ENCODE measurements around the gene ING5. TPM values are rescaled to one million over a fixed set of nuclear protein-coding genes. Genes with fewer than 3 reads are reported as not detected.

ING5 gene
- 10 to 100 TPM; 27.3 to 64.8 TPM for total RNA-seq

DNA sequence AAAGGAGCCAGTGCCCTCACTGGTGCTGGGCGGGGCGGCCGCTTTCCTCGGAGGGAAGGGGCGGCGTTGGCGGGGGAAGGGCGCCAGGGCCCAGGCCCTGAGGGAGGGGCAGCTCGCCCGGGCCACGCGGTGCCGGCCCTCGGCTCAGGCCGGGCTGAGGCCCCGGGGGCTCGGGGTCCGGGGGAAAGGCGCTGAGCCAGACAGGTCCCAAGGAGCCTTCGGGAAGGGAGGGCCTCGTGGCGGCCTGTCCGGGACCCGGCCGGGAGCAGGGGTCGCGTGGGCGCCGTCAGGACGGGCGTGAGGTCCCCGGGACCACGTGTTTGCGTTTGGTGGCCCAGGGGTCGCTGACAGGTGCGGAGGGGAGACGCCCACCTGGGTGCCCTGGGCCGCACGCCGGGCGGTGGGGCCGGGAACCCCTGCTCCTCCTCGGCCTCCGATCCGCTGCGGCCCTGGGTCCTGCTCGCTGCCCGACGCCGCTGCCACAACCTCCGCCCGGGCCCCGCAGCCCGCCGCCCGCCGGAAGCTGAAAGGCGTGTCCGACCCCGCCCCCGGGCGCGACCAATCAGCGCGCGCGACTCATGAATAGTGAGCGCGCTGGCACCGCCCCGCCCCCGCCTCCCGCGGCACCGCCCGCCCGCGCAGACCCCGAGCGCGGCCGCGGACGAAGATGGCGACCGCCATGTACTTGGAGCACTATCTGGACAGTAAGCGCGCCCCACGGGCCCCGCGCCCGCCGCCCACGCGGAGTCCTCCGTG lies at the start of gene ING5:
Gene ING5, plus strand, starts transcription at position 641 of the 756 bp plus-strand sequence. Its CDS starts 27 bp downstream, at position 668.
- TF ChIP-seq, protein P1, sequence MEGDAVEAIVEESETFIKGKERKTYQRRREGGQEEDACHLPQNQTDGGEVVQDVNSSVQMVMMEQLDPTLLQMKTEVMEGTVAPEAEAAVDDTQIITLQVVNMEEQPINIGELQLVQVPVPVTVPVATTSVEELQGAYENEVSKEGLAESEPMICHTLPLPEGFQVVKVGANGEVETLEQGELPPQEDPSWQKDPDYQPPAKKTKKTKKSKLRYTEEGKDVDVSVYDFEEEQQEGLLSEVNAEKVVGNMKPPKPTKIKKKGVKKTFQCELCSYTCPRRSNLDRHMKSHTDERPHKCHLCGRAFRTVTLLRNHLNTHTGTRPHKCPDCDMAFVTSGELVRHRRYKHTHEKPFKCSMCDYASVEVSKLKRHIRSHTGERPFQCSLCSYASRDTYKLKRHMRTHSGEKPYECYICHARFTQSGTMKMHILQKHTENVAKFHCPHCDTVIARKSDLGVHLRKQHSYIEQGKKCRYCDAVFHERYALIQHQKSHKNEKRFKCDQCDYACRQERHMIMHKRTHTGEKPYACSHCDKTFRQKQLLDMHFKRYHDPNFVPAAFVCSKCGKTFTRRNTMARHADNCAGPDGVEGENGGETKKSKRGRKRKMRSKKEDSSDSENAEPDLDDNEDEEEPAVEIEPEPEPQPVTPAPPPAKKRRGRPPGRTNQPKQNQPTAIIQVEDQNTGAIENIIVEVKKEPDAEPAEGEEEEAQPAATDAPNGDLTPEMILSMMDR (IDR thresholded peaks at IDR 0.05): no peak
- Histone ChIP-seq H3K4me1 (ENCODE audit: control insufficient read depth in 1 of 2, low read depth in 2 of 2) (peaks cover 12 to 14% of the 10 kb centered on the region in 2 donors), H3K9me3 (no peaks in the 10 kb centered on the region), H3K36me3 (peaks cover 11% of the 10 kb centered on the region), H3K4me3 (peak within 1 kb of the TSS; percentile 84), H3K27me3 (replicated peaks; ENCODE audit: insufficient read depth) (no peaks in the 10 kb centered on the region), H3K27ac (peak within 1 kb of the TSS; percentile 93 to 97)
- ATAC-seq (ENCODE audit: insufficient number of reproducible peaks, low FRiP score, low read depth) (peak; percentile 93), DNase-seq (ENCODE audit: low spot score) (peak; percentile 81)

GRCh38 chr2:241652142-241652541 lies 49.7 kb upstream of the ING5 start:
- no peaks in the 10 kb centered on the region for H3K4me1 ChIP-seq (ENCODE audit: control insufficient read depth in 1 of 2, low read depth in 2 of 2)
- peaks cover 34% of the 10 kb centered on the region for H3K36me3 ChIP-seq
- TF ChIP-seq, protein P1 (IDR thresholded peaks at IDR 0.05): no peak
- H3K27me3 ChIP-seq (replicated peaks; ENCODE audit: insufficient read depth): no peaks in the 10 kb centered on the region
- H3K4me3 ChIP-seq: no peak overlapping the region
- H3K9me3 ChIP-seq: no peaks in the 10 kb centered on the region
- ATAC-seq (ENCODE audit: insufficient number of reproducible peaks, low FRiP score, low read depth) (no peak), DNase-seq (ENCODE audit: low spot score) (no peak)
- H3K27ac ChIP-seq: no peak overlapping the region

- DNase-seq (ENCODE audit: low spot score) (no peak), ATAC-seq (ENCODE audit: insufficient number of reproducible peaks, low FRiP score, low read depth) (no peak)
- Histone ChIP-seq H3K36me3 (peaks cover 39% of the 10 kb centered on the region), H3K9me3 (no peaks in the 10 kb centered on the region), H3K27ac (no peak overlapping the region), H3K27me3 (replicated peaks; ENCODE audit: insufficient read depth) (no peaks in the 10 kb centered on the region), H3K4me1 (ENCODE audit: control insufficient read depth in 1 of 2, low read depth in 2 of 2) (no peaks in the 10 kb centered on the region), H3K4me3 (no peak overlapping the region)
- TF ChIP-seq, protein P1 (IDR thresholded peaks at IDR 0.05): no peak
These were observed 49.1 kb upstream of the ING5 start for GRCh38 chr2:241652722-241653121.

DNA sequence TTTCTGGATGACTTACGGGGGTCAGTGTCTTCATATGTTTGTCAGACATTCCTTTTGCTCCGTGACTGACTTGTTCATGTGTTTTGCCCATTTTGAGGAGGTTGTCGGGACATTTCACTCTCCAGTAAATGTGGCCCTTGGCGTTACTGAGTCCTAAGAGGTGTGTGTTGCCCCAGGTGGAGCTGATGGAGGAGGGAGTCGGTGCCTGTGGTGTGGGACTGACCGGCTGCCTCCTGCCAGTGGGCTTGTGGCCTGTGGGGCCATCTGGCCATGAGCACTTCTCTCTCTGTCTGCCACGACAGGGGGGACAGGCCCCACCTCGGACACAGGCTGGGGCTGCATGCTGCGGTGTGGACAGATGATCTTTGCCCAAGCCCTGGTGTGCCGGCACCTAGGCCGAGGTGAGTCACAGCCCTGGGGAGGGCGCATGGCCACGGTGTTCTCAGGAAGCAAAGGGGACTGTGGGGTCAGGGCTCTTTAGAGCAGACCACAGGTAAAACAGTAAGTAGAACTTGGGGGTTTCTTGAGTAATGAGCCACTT lies 48.6 kb upstream of the ING5 start:
- ATAC-seq (ENCODE audit: insufficient number of reproducible peaks, low FRiP score, low read depth) (no peak), DNase-seq (ENCODE audit: low spot score) (no peak)
- TF ChIP-seq, protein P1 (IDR thresholded peaks at IDR 0.05): no peak
- no peaks in the 10 kb centered on the region for H3K4me1 ChIP-seq (ENCODE audit: control insufficient read depth in 1 of 2, low read depth in 2 of 2)
- H3K4me3 ChIP-seq: no peak overlapping the region
- H3K27me3 ChIP-seq (replicated peaks; ENCODE audit: insufficient read depth): no peaks in the 10 kb centered on the region
- peaks cover 42% of the 10 kb centered on the region for H3K36me3 ChIP-seq
- no peak overlapping the region for H3K27ac ChIP-seq
- no peaks in the 10 kb centered on the region for H3K9me3 ChIP-seq

DNA sequence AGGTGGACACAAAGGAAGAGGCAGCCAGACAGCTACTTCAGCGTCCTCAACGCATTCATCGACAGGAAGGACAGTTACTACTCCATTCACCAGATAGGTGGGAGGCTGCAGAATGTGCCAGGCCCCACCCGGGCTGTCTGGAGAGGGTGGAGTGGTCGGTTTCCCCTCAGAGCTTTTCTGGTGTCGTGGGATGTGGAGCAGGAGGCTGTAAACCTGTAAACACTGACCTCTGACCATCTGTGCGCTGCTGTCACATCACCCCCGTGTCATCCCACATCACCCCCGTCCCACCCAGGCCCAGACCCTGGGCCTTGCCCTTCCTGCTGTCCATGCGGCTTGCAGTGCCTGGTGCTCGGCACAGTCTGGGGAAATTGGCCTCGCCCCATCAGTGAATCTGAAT lies 47.3 kb upstream of the ING5 start:
- no peak for DNase-seq (ENCODE audit: low spot score)
- no peak overlapping the region for H3K4me3 ChIP-seq
- no peaks in the 10 kb centered on the region for H3K9me3 ChIP-seq
- peaks cover 47% of the 10 kb centered on the region for H3K36me3 ChIP-seq
- H3K4me1 ChIP-seq (ENCODE audit: control insufficient read depth in 1 of 2, low read depth in 2 of 2): no peaks in the 10 kb centered on the region
- no peak for ATAC-seq (ENCODE audit: insufficient number of reproducible peaks, low FRiP score, low read depth)
- H3K27me3 ChIP-seq (replicated peaks; ENCODE audit: insufficient read depth): no peaks in the 10 kb centered on the region
- TF ChIP-seq, protein P1 (IDR thresholded peaks at IDR 0.05): no peak
- H3K27ac ChIP-seq: no peak overlapping the region

Data from thoracic aorta (tissue), 2 donors.